ENCODE data around the gene TAF1C. TPM values are rescaled to one million over a fixed set of nuclear protein-coding genes. Genes with fewer than 3 reads are reported as not detected.
A peak's percentile ranks its signal among the peaks of the same experiment; 100 is the strongest.

Gene TAF1C
- total RNA-seq, 1 experiment from 2014 or later, result 89.7 TPM

DNA sequence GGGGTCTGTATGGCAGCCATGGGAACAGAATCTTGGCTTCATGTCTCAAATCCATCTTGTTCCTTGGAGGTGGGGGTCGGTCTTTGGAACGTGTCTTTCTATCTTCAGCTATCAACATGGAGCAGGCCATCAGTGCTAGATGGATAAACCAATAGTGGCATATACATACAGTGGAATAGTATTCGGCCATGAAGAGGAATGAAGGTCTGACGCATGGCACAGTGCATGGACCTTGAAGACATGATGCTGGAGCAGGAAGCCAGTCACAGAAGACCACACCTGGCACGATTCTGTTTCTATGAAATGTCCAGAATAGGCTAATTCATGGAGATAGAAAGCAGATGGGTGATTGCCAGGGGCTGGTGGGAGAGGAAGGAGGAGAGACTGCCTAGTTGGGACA, 45.2 kb upstream of the TAF1C start:
- Mint-ChIP-seq H3K9me3 (no peaks in the 10 kb centered on the region), H3K27ac (no peak overlapping the region), H3K4me3 (no peak overlapping the region), H3K4me1 (peaks cover 12% of the 10 kb centered on the region), H3K36me3 (no peaks in the 10 kb centered on the region), H3K27me3 (ENCODE audit: low read depth) (no peaks in the 10 kb centered on the region; the same call in 1 of the 2 replicates)
- TF ChIP-seq CREM (CRISPR knock-in tag; IDR thresholded peaks at IDR 0.05) (no peak), FOXK1 (CRISPR knock-in tag; IDR thresholded peaks at IDR 0.05) (no peak), ZNF138 (CRISPR knock-in tag; conservative IDR thresholded peaks at IDR 0.05) (no peak), HMGA2 (CRISPR knock-in tag; IDR thresholded peaks at IDR 0.05) (no peak), ZNF232 (CRISPR knock-in tag; IDR thresholded peaks at IDR 0.05) (no peak)
- CTCF ChIA-PET, result interaction anchor here (0.8 to 0.9 kb wide), 2 partner anchors 45 to 75 kb away, joined by 3 to 4 read pairs; no protein-coding TSS in a partner anchor
- ATAC-seq, result no peak
- POLR2A ChIA-PET, result no interaction called here
- DNase-seq (ENCODE audit: low spot score), result no peak

DNA sequence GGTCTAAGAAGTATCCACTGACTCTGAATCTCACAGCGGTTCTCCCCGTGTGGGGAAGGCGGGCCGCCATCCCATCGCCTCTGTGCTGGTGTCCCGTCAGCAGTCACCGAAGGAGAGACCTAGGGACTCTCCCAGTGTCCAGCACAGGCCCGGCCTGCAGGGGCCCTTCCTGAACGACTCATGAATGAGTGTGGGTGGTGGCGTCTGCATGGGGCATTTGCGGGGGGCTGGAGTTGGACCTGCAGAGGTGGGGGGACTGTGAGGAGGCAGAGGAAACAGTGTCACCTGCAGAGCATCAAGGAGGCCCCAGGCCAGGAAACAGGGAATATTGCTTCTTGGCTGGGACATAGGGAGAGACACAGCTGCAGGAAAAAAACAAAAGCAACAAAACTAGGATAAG, 42.6 kb upstream of the TAF1C start:
- Mint-ChIP-seq H3K27ac (no peak overlapping the region), H3K9me3 (no peaks in the 10 kb centered on the region), H3K36me3 (no peaks in the 10 kb centered on the region), H3K27me3 (ENCODE audit: low read depth) (no peaks in the 10 kb centered on the region), H3K4me3 (no peak overlapping the region), H3K4me1 (peaks cover 12% of the 10 kb centered on the region)
- ATAC-seq (no peak), DNase-seq (ENCODE audit: low spot score) (no peak)
- ChIA-PET CTCF (interaction anchor here (1.6 to 2.1 kb wide), 2 partner anchors 42 to 84 kb away, joined by 5 to 16 read pairs; partner anchors contain the start of gene TAF1C), POLR2A (no interaction called here)
- TF ChIP-seq ZNF138 (CRISPR knock-in tag; conservative IDR thresholded peaks at IDR 0.05) (no peak), ZNF263 (CRISPR knock-in tag; IDR thresholded peaks at IDR 0.05; ENCODE audit: low read depth) (no peak), KAT7 (CRISPR knock-in tag; IDR thresholded peaks at IDR 0.05; ENCODE audit: borderline replicate concordance) (no peak), PRRX2 (CRISPR knock-in tag; IDR thresholded peaks at IDR 0.05) (no peak), TCF7 (CRISPR knock-in tag; IDR thresholded peaks at IDR 0.05; ENCODE audit: low read depth) (no peak), ZNF396 (CRISPR knock-in tag; IDR thresholded peaks at IDR 0.05; ENCODE audit: borderline replicate concordance) (no peak)
- TF ChIP-seq, protein P1, sequence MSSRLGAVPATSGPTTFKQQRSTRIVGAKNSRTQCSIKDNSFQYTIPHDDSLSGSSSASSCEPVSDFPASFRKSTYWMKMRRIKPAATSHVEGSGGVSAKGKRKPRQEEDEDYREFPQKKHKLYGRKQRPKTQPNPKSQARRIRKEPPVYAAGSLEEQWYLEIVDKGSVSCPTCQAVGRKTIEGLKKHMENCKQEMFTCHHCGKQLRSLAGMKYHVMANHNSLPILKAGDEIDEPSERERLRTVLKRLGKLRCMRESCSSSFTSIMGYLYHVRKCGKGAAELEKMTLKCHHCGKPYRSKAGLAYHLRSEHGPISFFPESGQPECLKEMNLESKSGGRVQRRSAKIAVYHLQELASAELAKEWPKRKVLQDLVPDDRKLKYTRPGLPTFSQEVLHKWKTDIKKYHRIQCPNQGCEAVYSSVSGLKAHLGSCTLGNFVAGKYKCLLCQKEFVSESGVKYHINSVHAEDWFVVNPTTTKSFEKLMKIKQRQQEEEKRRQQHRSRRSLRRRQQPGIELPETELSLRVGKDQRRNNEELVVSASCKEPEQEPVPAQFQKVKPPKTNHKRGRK (CRISPR knock-in tag; IDR thresholded peaks at IDR 0.05; ENCODE audit: borderline replicate concordance), result no peak
- TF ChIP-seq, protein P2, sequence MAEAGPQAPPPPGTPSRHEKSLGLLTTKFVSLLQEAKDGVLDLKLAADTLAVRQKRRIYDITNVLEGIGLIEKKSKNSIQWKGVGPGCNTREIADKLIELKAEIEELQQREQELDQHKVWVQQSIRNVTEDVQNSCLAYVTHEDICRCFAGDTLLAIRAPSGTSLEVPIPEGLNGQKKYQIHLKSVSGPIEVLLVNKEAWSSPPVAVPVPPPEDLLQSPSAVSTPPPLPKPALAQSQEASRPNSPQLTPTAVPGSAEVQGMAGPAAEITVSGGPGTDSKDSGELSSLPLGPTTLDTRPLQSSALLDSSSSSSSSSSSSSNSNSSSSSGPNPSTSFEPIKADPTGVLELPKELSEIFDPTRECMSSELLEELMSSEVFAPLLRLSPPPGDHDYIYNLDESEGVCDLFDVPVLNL (CRISPR knock-in tag; IDR thresholded peaks at IDR 0.05; ENCODE audit: borderline replicate concordance, low read depth), result no peak

DNA sequence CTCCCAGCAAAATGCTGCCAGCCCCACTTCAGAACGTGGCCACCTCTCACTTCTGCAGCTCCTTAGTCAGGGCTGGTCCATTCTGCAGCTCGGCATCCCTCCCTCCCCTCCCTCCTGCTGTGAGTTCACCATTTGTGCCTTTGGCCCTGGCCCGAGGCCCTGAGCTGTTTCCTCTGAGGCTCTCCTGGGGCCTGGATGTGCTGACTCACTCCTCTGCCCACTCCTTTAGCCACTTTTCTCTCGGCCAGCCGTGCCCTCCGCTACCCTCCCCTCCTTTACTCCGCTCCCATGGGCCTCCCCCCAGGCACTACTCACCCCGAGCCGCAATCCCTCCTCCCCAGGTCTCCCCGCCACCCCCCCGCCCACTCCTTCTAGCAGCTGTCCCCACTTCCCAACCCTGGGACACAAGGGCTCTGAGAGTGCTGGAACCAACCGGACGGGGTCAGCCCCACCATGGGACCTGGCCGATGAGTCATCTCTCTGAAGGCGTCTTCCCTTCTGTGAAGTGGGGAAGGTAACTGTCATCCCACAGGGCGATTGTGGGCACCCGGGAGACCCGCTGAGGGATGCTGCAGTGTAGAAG, 41.5 kb upstream of the TAF1C start:
- no peaks in the 10 kb centered on the region for H3K9me3 Mint-ChIP-seq
- peak; percentile 80 for TF ChIP-seq NFE2L1 (CRISPR knock-in tag; IDR thresholded peaks at IDR 0.05)
- TF ChIP-seq, protein P3, sequence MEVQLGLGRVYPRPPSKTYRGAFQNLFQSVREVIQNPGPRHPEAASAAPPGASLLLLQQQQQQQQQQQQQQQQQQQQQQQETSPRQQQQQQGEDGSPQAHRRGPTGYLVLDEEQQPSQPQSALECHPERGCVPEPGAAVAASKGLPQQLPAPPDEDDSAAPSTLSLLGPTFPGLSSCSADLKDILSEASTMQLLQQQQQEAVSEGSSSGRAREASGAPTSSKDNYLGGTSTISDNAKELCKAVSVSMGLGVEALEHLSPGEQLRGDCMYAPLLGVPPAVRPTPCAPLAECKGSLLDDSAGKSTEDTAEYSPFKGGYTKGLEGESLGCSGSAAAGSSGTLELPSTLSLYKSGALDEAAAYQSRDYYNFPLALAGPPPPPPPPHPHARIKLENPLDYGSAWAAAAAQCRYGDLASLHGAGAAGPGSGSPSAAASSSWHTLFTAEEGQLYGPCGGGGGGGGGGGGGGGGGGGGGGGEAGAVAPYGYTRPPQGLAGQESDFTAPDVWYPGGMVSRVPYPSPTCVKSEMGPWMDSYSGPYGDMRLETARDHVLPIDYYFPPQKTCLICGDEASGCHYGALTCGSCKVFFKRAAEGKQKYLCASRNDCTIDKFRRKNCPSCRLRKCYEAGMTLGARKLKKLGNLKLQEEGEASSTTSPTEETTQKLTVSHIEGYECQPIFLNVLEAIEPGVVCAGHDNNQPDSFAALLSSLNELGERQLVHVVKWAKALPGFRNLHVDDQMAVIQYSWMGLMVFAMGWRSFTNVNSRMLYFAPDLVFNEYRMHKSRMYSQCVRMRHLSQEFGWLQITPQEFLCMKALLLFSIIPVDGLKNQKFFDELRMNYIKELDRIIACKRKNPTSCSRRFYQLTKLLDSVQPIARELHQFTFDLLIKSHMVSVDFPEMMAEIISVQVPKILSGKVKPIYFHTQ (CRISPR knock-in tag; IDR thresholded peaks at IDR 0.05), result no peak
- no peak for TF ChIP-seq ETV6 (CRISPR knock-in tag; IDR thresholded peaks at IDR 0.05)
- peak; percentile 40 for DNase-seq (ENCODE audit: low spot score)
- no peak overlapping the region for H3K27ac Mint-ChIP-seq
- H3K36me3 Mint-ChIP-seq, result no peaks in the 10 kb centered on the region
- peaks cover 12% of the 10 kb centered on the region for H3K4me1 Mint-ChIP-seq
- ChIA-PET POLR2A (no interaction called here), CTCF (interaction anchor here (0.6 to 2.1 kb wide), 8 partner anchors 15 to 144 kb away, joined by 3 to 16 read pairs (median 5); partner anchors contain the start of gene TAF1C)
- no peak overlapping the region for H3K4me3 Mint-ChIP-seq
- peak; percentile 76 for ATAC-seq
- no peaks in the 10 kb centered on the region for H3K27me3 Mint-ChIP-seq (ENCODE audit: low read depth)
